ENCODE results near the gene CHD6. TPM values are rescaled to one million over a fixed set of nuclear protein-coding genes. Genes with fewer than 3 reads are reported as not detected.

The CHD6 gene
- total and polyA plus RNA-seq, 12 donors, result 9.2 to 56.8 (median 41.7) TPM

DNA sequence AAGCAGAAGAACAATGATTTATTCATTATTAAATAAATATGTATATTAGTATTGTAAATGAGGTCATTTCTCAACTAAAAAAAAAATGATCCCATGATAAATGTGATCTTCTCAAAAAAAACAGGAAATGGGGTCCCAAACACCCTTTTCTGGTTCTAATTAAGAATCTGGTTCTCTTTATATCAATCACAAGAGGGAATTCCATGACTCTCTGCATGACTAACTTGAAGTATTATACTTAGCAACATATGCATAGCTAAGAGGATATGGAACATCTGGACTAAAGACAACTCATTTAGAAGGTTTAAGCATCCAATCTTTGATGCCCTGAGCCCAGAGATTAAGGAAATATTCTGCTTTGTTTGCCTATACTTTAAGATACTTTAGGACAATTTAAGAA lies 161.8 kb downstream of the CHD6 start:
- Histone ChIP-seq H3K9me3 (replicated peaks in 1 of 3) (no peaks in the 10 kb centered on the region), H3K4me3 (no peak overlapping the region), H3K27ac (no peak overlapping the region), H3K4me1 (replicated peaks in 1 of 2) (no peaks in the 10 kb centered on the region), H3K36me3 (replicated peaks in 1 of 2) (peaks cover 0 to 61% of the 10 kb centered on the region in 2 donors), H3K27me3 (no peaks in the 10 kb centered on the region)
- DNase-seq, result no peak
- TF ChIP-seq POLR2A (IDR thresholded peaks at IDR 0.05), result no peak
- TF ChIP-seq, protein P1, sequence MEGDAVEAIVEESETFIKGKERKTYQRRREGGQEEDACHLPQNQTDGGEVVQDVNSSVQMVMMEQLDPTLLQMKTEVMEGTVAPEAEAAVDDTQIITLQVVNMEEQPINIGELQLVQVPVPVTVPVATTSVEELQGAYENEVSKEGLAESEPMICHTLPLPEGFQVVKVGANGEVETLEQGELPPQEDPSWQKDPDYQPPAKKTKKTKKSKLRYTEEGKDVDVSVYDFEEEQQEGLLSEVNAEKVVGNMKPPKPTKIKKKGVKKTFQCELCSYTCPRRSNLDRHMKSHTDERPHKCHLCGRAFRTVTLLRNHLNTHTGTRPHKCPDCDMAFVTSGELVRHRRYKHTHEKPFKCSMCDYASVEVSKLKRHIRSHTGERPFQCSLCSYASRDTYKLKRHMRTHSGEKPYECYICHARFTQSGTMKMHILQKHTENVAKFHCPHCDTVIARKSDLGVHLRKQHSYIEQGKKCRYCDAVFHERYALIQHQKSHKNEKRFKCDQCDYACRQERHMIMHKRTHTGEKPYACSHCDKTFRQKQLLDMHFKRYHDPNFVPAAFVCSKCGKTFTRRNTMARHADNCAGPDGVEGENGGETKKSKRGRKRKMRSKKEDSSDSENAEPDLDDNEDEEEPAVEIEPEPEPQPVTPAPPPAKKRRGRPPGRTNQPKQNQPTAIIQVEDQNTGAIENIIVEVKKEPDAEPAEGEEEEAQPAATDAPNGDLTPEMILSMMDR (IDR thresholded peaks at IDR 0.05), result no peak
- intact Hi-C loops (cut with DNase I), result no loop called here

DNA sequence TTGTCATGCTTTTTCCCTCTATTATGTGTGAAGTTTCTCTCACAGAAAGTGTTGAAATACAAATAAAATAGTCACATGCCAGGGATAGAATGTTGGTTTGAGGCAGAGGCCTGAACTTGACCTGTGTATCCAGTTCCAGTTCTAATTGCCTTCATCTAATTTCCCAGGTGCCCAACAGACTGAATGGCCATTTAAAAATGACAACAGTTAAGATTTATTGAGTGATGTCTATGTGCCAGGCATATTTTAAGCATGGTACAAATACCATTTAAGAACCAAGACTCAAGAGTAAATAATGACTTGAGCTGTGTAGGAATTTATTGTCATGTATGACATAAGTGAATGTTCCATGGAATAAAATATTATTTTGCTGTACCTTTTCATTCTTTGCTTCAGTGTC lies 163.9 kb downstream of the CHD6 start:
- TF ChIP-seq, protein P1 (IDR thresholded peaks at IDR 0.05), result no peak
- TF ChIP-seq POLR2A (IDR thresholded peaks at IDR 0.05), result no peak
- peaks cover 0 to 74% of the 10 kb centered on the region in 2 donors for H3K36me3 ChIP-seq (replicated peaks in 1 of 2)

DNA sequence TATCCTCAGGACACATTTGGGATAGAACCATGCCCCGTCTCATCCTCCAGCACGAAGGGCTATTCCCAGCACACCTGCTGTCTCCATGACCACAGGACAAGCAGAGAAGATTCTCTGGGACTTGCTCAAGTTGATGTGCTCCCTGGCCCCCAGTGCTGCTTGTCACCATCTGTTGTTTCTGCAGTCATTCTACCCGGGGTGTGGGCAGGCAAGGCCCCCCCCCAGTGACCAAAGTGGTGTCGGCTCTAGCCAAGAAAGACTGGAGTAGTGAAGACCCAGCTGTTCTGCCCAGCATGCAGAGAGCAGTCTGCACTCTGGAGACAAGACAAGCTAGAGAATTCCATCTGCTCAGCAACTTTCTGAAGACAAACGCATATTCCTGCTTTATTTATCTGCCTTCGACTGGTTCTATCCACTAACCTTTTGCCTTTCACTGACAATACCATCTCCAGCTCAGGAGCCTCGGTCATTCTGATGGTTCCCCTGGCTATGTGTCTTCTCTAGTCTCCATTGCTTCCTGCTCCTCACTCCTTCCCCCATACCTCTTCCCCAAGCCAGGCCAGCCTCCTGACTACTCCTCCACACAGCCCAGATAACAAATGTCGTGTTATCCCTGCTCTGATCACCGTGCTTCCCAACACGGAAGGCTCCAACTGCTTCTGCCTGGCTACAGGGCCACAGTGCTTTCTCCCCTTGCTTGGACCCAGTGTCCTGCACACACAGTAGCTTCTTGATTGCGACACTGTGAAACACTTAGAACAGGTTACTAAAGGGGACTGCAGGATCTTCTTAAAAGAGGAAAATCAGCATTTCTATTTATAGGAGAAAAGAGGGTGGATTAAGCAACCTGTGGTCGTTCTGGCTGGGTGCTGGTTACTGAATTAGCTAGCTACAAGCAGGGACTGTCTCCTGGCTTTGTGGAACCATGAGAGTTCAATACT lies 164.9 kb downstream of the CHD6 start:
- intact Hi-C loops (cut with DNase I), result no loop called here
- 82 to 91% (median 83%) methylated on average over 10 to 12 of the region's 12 CpGs for WGBS, 4 donors
- TF ChIP-seq, protein P1 (IDR thresholded peaks at IDR 0.05), result no peak
- TF ChIP-seq POLR2A (IDR thresholded peaks at IDR 0.05), result no peak

More for the DNA sequence above, 163.9 kb downstream of the CHD6 start:
- intact Hi-C loops (cut with DNase I), result no loop called here
- Histone ChIP-seq H3K4me3 (no peak overlapping the region), H3K27me3 (no peaks in the 10 kb centered on the region), H3K27ac (no peak overlapping the region), H3K4me1 (replicated peaks in 1 of 2) (peaks cover 3 to 5% of the 10 kb centered on the region in 2 donors), H3K9me3 (replicated peaks in 1 of 3) (no peaks in the 10 kb centered on the region)
- DNase-seq, result no peak

DNA sequence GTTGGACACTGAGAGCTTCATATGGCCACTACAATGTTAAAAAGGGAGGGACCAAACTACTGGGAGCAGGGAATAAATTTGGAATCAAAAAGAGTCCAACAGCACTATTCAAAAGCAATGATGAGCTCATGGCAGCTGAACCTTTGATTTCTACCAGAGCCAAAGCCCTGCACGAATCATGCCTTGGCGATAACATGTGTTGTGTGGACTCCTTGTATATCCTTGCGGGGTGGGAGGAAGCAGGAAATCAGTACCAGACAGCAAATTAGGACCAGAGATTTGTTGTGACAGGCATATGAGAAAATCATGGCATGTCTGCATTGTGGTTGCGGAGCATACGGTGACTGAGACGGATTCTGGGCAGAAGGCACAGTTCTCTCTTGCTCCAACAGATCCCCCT lies 166.0 kb downstream of the CHD6 start:
- Histone ChIP-seq H3K9me3 (replicated peaks in 1 of 3) (no peaks in the 10 kb centered on the region), H3K36me3 (replicated peaks in 1 of 2) (peaks cover 0 to 85% of the 10 kb centered on the region in 2 donors), H3K27ac (no peak overlapping the region), H3K4me3 (no peak overlapping the region), H3K4me1 (replicated peaks in 1 of 2) (peaks cover 3 to 5% of the 10 kb centered on the region in 2 donors), H3K27me3 (no peaks in the 10 kb centered on the region)
- intact Hi-C loops (cut with DNase I), result no loop called here
- WGBS, 4 donors, result 96 to 100% (median 98%) methylated on average over 6 of the region's 6 CpGs
- TF ChIP-seq, protein P1 (IDR thresholded peaks at IDR 0.05), result no peak
- no peak for TF ChIP-seq POLR2A (IDR thresholded peaks at IDR 0.05)
- no peak for DNase-seq

More for the DNA sequence above, 164.9 kb downstream of the CHD6 start:
- no peaks in the 10 kb centered on the region for H3K9me3 ChIP-seq (replicated peaks in 1 of 3)
- H3K4me1 ChIP-seq (replicated peaks in 1 of 2), result peaks cover 3 to 5% of the 10 kb centered on the region in 2 donors
- no peak overlapping the region for H3K4me3 ChIP-seq
- H3K27me3 ChIP-seq, result no peaks in the 10 kb centered on the region
- H3K36me3 ChIP-seq (replicated peaks in 1 of 2), result peaks cover 0 to 78% of the 10 kb centered on the region in 2 donors
- H3K27ac ChIP-seq, result no peak overlapping the region
- no peak for DNase-seq

Measured in adrenal gland (tissue), 12 donors.